Endothelial cell of umbilical vein (primary cell): ENCODE results near the gene CYP46A1. TPM values are rescaled to one million over a fixed set of nuclear protein-coding genes. Genes with fewer than 3 reads are reported as not detected.
A peak's percentile ranks its signal among the peaks of the same experiment; 100 is the strongest.

Source experiments
- BruUV-seq: library from RNA; stranded (reverse); fragments of 400-500 nt; replicated peaks from 2 replicates; lab custom pipeline; 2021; lab: Mats Ljungman, UMichigan
- CTCF ChIA-PET: fragments of 300-600, 350-600 bp; sonication (Branson Sonifier 250); formaldehyde crosslinking; loops from one replicate; lab custom pipeline; 2021; ENCODE audit warnings: antibody characterized with exemption, inconsistent platforms; lab: Charles Lee
- POLR2A ChIA-PET: fragments of 300-600, 350-600 bp; sonication (Branson Sonifier 250); formaldehyde crosslinking; loops from one replicate; lab custom pipeline; 2021; ENCODE audit warnings: antibody characterized with exemption, inconsistent platforms; lab: Charles Lee
- DNase-seq: peaks from one replicate; pipeline ENCODE4 v3.0.0-alpha.2; 2011; ENCODE audit warnings: low read depth, low spot score
- FAIRE-seq: peaks from 2 replicates; lab custom pipeline; 2011; peaks lifted over from hg19 to GRCh38; lab: Jason Lieb, UNC
- H2AFZ ChIP-seq: 2 replicates; pipeline ENCODE4 v1.6.0; 2012; ENCODE audit warnings: low read depth, low read length, control low read depth, inconsistent platforms
- H3K27ac ChIP-seq: 2 replicates; pipeline ENCODE4 v1.5.1; 2011; ENCODE audit warnings: low read depth, mild to moderate bottlenecking, control low read depth, low read length, moderate library complexity; ENCODE audit not compliant: insufficient read depth
- H3K27me3 ChIP-seq, 2 experiments: 2 replicates each; pipeline versions ENCODE4 v1.6.0 to v1.6.1; 2011; ENCODE audit warnings: low read length in 2 of 2, mixed read lengths in 1 of 2; ENCODE audit not compliant: control insufficient read depth in 2 of 2, insufficient read depth in 2 of 2
- H3K36me3 ChIP-seq, 2 experiments: 2 replicates in 1 of 2; 3 replicates in 1 of 2; pipeline ENCODE4 v1.5.1; 2011; ENCODE audit warnings: low read length in 2 of 2, mild to moderate bottlenecking in 1 of 2, moderate library complexity in 1 of 2; ENCODE audit not compliant: control insufficient read depth in 2 of 2, insufficient read depth in 2 of 2; ENCODE audit errors: extremely low read depth in 1 of 2
- H3K4me1 ChIP-seq: 3 replicates; pipeline ENCODE4 v1.5.1; 2011; ENCODE audit warnings: mild to moderate bottlenecking, low read length; ENCODE audit not compliant: control insufficient read depth, insufficient read depth; ENCODE audit errors: extremely low read depth
- H3K4me2 ChIP-seq: 2 replicates; pipeline ENCODE4 v1.6.1; 2011; ENCODE audit warnings: low read length, control low read depth, mixed read lengths; ENCODE audit not compliant: insufficient read depth
- H3K4me3 ChIP-seq, 3 experiments: fragments of 200-600 bp in 1 of 3; sonication (generic), shearing (Covaris generic) in 1 of 3; replicated peaks in 1 of 3; 2 replicates each; pipeline ENCODE4 v1.5.1; 2011 to 2016; ENCODE audit warnings: control low read depth in 3 of 3, low read length in 3 of 3, mild to moderate bottlenecking in 2 of 3, inconsistent platforms in 1 of 3, low read depth in 1 of 3, moderate library complexity in 1 of 3; ENCODE audit not compliant: insufficient read depth in 1 of 3
- H3K79me2 ChIP-seq: 2 replicates; pipeline ENCODE4 v1.6.0; 2012; ENCODE audit warnings: low read length, inconsistent platforms; ENCODE audit not compliant: control insufficient read depth, insufficient read depth
- H3K9ac ChIP-seq: replicated peaks from 2 replicates; pipeline ENCODE3; 2011; ENCODE audit warnings: low read length, control low read depth; ENCODE audit not compliant: insufficient read depth; ENCODE audit errors: extremely low read depth
- H3K9me1 ChIP-seq: replicated peaks from 3 replicates; pipeline ENCODE4 v1.6.0; 2011; ENCODE audit warnings: mild to moderate bottlenecking, low read length; ENCODE audit not compliant: control insufficient read depth, insufficient read depth; ENCODE audit errors: extremely low read depth
- H3K9me3 ChIP-seq: replicated peaks from 2 replicates; pipeline ENCODE4 v1.5.1; 2012; ENCODE audit warnings: low read length, inconsistent platforms; ENCODE audit not compliant: control insufficient read depth, insufficient read depth
- H4K20me1 ChIP-seq: replicated peaks from 2 replicates; pipeline ENCODE3; 2011; ENCODE audit warnings: mild to moderate bottlenecking, low read length; ENCODE audit not compliant: control insufficient read depth, insufficient read depth; ENCODE audit errors: extremely low read depth
- CTCF ChIP-seq, 2 donors: IDR thresholded peaks; 1 replicate in 1 of 2; 2 replicates in 1 of 2; pipeline ENCODE4 v1.5.1; 2011; ENCODE audit warnings: low read length in 2 of 2, mild to moderate bottlenecking in 2 of 2, moderate library complexity in 2 of 2, control low read depth in 1 of 2, inconsistent platforms in 1 of 2, low read depth in 1 of 2; ENCODE audit not compliant: insufficient read depth in 1 of 2; ENCODE audit errors: extremely low read depth in 1 of 2
- EZH2 ChIP-seq: IDR thresholded peaks from 2 replicates; pipeline ENCODE4 v1.6.1; 2012; ENCODE audit warnings: borderline replicate concordance, low read depth, mild to moderate bottlenecking, moderate library complexity, low read length, inconsistent platforms; ENCODE audit not compliant: severe bottlenecking
- JUN ChIP-seq: IDR thresholded peaks from 2 replicates; pipeline ENCODE4 v1.6.1; 2011; ENCODE audit warnings: borderline replicate concordance, low read depth; ENCODE audit not compliant: insufficient read length, insufficient read depth
- MAX ChIP-seq: IDR thresholded peaks from 2 replicates; pipeline ENCODE4 v1.6.1; 2011; ENCODE audit not compliant: insufficient read depth, insufficient read length
- POLR2A ChIP-seq: IDR thresholded peaks from 2 replicates; pipeline ENCODE4 v1.6.1; 2012; ENCODE audit warnings: low read depth, mild to moderate bottlenecking, control low read depth, low read length
- dilution Hi-C: fragments of 300-500 bp; cut with MboI; formaldehyde crosslinking; loops from one replicate; pipeline ENCODE4 v1.15.0; 2019; ENCODE audit warnings: low sequenced_read_pairs; ENCODE audit not compliant: extremely low pct_ligation_motif_present
- intact Hi-C: fragments of 100-400 bp; cut with micrococcal nuclease; formaldehyde crosslinking; loops from one replicate; pipeline ENCODE4 v1.10.0; 2022
- polyA plus RNA-seq, 4 experiments: library from polyadenylated mRNA; depleted of rRNA in 3 of 4; stranded (reverse) in 3 of 4; unstranded in 1 of 4; fragments of >200 nt; gene quantifications; 2 replicates each; pipeline versions ENCODE4 v1.2.1 to v1.2.3, GENCODE V29; 2011 to 2012; ENCODE audit warnings: missing spikeins in 1 of 4
- total RNA-seq: library from RNA; stranded (reverse); gene quantifications from 2 replicates; pipeline ENCODE4 v1.2.3, GENCODE V29; 2021

CYP46A1 gene
- total and polyA plus RNA-seq, 2 donors (not counting 3 experiments of a cell fraction or from before 2014, with no cell fraction given), result 0.03 to 0.24 TPM

DNA sequence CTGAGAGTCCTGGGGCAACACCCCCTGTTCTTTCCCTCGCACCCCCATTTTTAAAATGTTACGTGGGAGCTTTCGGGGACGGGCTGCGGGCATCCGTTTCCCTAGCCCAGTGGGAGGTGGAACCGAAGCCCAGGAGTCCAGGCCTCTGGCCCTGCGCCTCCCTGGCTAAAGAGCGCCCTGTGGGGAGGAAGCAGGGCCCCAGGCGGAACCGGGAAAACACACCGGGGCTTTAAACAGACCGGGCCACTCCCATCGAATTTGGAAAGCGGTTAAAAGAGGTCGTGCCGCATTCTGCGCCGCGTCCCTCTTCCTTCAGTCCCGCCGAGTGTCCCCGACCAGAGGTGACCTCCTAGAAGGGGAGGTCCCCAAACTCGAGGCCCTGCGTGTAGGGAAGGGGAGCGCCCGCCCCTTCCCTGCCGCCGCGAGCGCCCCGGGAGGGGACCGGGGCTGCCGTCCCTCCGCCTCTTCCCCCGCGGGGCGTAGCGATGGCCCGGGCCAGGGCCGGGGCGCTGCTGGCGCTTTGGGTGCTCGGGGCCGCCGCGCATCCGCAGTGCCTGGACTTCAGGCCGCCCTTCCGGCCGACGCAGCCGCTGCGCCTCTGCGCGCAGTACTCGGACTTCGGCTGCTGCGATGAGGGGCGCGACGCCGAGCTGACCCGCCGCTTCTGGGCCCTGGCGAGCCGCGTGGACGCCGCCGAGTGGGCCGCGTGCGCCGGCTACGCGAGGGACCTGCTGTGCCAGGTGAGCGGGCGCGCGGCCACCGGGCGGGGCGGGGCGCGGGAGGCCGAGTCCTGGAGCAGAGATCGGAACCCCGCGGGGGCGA lies 39.2 kb upstream of the CYP46A1 start, which contains the start of gene HHIPL1:
Gene HHIPL1, plus strand, starts transcription at position 407 of the 822 bp plus-strand sequence. Its CDS starts 79 bp downstream, at position 486.
- CTCF ChIA-PET, result no interaction called here
- H3K9me1 ChIP-seq, result no peaks in the 10 kb centered on the region
- H4K20me1 ChIP-seq, result no peaks in the 10 kb centered on the region
- no peaks in the 10 kb centered on the region for H3K4me1 ChIP-seq
- peak within 1 kb of the TSS; percentile 92 for H2AFZ ChIP-seq
- dilution Hi-C loops (no loop called here), intact Hi-C loops (no loop called here)
- H3K79me2 ChIP-seq, result no peaks in the 10 kb centered on the region
- no TSS peak for BruUV-seq
- peak within 1 kb of the TSS; percentile 5 for H3K9ac ChIP-seq
- H3K36me3 ChIP-seq, result no peaks in the 10 kb centered on the region
- no peak within 1 kb of the TSS for H3K27ac ChIP-seq
- H3K4me2 ChIP-seq, result peak within 1 kb of the TSS; percentile 37
- POLR2A ChIA-PET, result no interaction called here
- FAIRE-seq (no peak), DNase-seq (peak; percentile 13)
- no peak for TF ChIP-seq POLR2A
- peak; percentile 3 for TF ChIP-seq MAX
- TF ChIP-seq CTCF (IDR thresholded peaks at IDR 0.05; ENCODE audit: extremely low read depth in 1 of 2, insufficient read depth in 1 of 2, low read depth in 1 of 2, low read length in 2 of 2), result peak in 1 of 2 donors; percentile 1
- peak; percentile 40 for TF ChIP-seq EZH2
- no peak for TF ChIP-seq JUN
- peak within 1 kb of the TSS in 2 of 3 experiments; percentile 19 to 24 for H3K4me3 ChIP-seq
- no peaks in the 10 kb centered on the region for H3K27me3 ChIP-seq
- no peaks in the 10 kb centered on the region for H3K9me3 ChIP-seq
